Nephron (organoid): Measurements from ENCODE around the gene CABCOCO1.

Experiments
- H3K27ac Mint-ChIP-seq, 3 experiments: 2 replicates each; pipeline ENCODE4 v1.8.0; 2020; ENCODE audit warnings: mixed read lengths in 3 of 3, mild to moderate bottlenecking in 2 of 3, moderate library complexity in 1 of 3
- H3K27me3 Mint-ChIP-seq: 2 replicates; pipeline ENCODE4 v1.8.0; 2021; ENCODE audit warnings: low read depth, mild to moderate bottlenecking, moderate library complexity, mixed read lengths
- H3K36me3 Mint-ChIP-seq: 2 replicates; pipeline ENCODE4 v1.8.0; 2020; ENCODE audit warnings: low read depth, mixed read lengths
- H3K4me1 Mint-ChIP-seq: 2 replicates; pipeline ENCODE4 v1.8.0; 2020; ENCODE audit warnings: mixed read lengths
- H3K4me3 Mint-ChIP-seq, 3 experiments: 2 replicates each; pipeline ENCODE4 v1.8.0; 2020; ENCODE audit warnings: mild to moderate bottlenecking in 3 of 3, mixed read lengths in 3 of 3, moderate library complexity in 2 of 3
- H3K9me3 Mint-ChIP-seq: 2 replicates; pipeline ENCODE4 v1.8.0; 2020; ENCODE audit warnings: mixed read lengths
- TF ChIP-seq, protein P1 (sequence below), 3 experiments: fragments of 200-600 bp; sonication (generic); IDR thresholded peaks; one replicate each; pipeline ENCODE4 v1.5.0; 2021; ENCODE audit warnings: antibody characterized with exemption in 3 of 3; ENCODE audit not compliant: unreplicated experiment in 3 of 3

The CABCOCO1 gene

GRCh38 chr10:61763778-61764177, 101.0 kb downstream of the CABCOCO1 start:
- Mint-ChIP-seq H3K27ac (no peak overlapping the region), H3K4me3 (no peak overlapping the region), H3K36me3 (no peaks in the 10 kb centered on the region), H3K27me3 (no peaks in the 10 kb centered on the region), H3K4me1 (peaks cover 24% of the 10 kb centered on the region), H3K9me3 (no peaks in the 10 kb centered on the region)
- TF ChIP-seq, protein P1, sequence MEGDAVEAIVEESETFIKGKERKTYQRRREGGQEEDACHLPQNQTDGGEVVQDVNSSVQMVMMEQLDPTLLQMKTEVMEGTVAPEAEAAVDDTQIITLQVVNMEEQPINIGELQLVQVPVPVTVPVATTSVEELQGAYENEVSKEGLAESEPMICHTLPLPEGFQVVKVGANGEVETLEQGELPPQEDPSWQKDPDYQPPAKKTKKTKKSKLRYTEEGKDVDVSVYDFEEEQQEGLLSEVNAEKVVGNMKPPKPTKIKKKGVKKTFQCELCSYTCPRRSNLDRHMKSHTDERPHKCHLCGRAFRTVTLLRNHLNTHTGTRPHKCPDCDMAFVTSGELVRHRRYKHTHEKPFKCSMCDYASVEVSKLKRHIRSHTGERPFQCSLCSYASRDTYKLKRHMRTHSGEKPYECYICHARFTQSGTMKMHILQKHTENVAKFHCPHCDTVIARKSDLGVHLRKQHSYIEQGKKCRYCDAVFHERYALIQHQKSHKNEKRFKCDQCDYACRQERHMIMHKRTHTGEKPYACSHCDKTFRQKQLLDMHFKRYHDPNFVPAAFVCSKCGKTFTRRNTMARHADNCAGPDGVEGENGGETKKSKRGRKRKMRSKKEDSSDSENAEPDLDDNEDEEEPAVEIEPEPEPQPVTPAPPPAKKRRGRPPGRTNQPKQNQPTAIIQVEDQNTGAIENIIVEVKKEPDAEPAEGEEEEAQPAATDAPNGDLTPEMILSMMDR (IDR thresholded peaks at IDR 0.05; ENCODE audit: unreplicated experiment in 3 of 3), result no peak

DNA sequence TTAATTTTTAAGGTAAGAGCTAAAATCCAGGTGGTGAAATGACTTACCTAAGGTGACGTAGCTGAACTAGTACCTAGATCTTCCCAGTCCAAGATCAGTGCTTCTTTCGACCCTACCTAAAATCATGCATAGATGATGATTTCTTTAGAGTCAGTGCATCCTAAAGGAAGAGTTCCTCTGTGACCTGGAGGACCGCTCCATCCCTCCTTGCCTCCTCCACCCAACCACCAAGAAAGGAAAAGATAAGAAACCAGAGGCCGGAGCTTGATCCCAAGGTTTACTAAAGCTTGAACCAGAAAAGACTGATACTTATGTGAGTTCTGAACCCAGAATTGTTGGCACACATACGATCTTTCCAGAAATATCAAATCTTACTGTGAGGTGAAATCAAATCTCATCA, 101.8 kb downstream of the CABCOCO1 start:
- TF ChIP-seq, protein P1 (IDR thresholded peaks at IDR 0.05; ENCODE audit: unreplicated experiment in 3 of 3), result no peak
- no peaks in the 10 kb centered on the region for H3K27me3 Mint-ChIP-seq
- H3K27ac Mint-ChIP-seq, result no peak overlapping the region
- H3K9me3 Mint-ChIP-seq, result no peaks in the 10 kb centered on the region
- H3K4me3 Mint-ChIP-seq, result no peak overlapping the region
- H3K4me1 Mint-ChIP-seq, result peaks cover 24% of the 10 kb centered on the region
- no peaks in the 10 kb centered on the region for H3K36me3 Mint-ChIP-seq

DNA sequence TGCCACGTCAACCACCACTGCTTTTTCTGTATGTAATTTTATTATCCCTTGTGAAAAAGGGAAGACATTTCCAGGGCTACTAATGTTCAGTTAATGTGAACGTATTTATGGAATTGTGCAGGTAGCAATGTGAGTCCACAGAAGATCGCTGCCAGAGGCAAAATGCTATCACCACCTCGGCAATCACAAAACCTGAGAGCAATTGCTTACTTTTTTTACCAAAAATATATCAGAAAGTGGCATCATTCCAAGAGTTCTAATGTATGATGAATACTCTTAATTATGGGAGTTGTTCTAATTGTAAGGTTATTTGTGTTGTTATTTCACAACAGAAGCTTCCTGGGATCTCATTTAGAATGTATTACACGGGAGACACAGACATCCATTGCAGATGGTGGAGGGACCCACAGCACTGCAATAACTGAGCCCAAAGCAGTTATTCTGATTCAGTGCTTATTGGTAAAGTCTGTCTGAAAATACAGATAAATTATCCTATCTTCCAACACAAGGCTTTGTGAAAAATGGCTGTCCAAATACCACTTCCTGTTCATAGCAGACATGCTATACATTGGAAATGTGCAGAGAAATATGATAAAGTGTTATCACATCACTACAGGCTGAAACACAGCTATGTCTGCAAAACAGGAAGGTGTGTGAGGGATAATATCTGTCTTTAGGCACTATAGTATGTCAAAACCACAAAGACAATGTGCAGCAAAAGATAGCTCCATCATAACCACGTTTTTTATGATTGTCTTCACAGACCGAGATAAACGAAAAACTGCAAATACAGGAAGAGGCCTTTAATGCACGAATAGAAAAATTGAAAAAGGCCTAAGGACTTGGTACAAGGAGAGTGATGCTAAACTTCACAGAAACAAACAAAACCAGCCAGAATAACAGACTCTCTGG, 102.7 kb downstream of the CABCOCO1 start:
- Mint-ChIP-seq H3K27ac (peak overlapping the region in 1 of 3 experiments; percentile 19), H3K27me3 (no peaks in the 10 kb centered on the region), H3K9me3 (no peaks in the 10 kb centered on the region), H3K4me1 (peaks cover 28% of the 10 kb centered on the region), H3K36me3 (no peaks in the 10 kb centered on the region), H3K4me3 (no peak overlapping the region)
- TF ChIP-seq, protein P1 (IDR thresholded peaks at IDR 0.05; ENCODE audit: unreplicated experiment in 3 of 3), result no peak

DNA sequence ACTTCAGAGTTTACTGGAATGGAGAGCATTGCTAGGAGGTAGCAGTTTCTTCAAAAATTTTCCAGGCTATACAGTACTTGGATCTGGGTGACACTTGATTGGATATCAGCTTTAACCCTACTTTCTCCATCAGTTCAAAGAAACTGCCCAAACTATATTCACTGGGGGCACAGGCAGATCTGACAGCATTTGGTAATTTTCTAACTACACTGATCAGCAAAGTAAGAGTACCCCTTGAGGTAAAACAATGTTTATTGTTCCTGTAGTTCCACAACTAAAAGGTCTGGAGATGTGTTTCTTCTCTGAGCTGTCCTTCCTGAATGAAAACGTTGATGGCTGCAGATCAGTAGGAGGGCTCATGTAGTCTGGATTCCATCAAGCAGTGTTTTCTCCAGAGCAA, 104.2 kb downstream of the CABCOCO1 start:
- no peaks in the 10 kb centered on the region for H3K9me3 Mint-ChIP-seq

GRCh38 chr10:61774031-61774430, 111.3 kb downstream of the CABCOCO1 start:
- Mint-ChIP-seq H3K9me3 (no peaks in the 10 kb centered on the region), H3K4me3 (no peak overlapping the region), H3K27ac (no peak overlapping the region), H3K4me1 (peaks cover 5% of the 10 kb centered on the region), H3K36me3 (no peaks in the 10 kb centered on the region), H3K27me3 (no peaks in the 10 kb centered on the region)
- TF ChIP-seq, protein P1 (IDR thresholded peaks at IDR 0.05; ENCODE audit: unreplicated experiment in 3 of 3), result no peak

More for the DNA sequence above, 104.2 kb downstream of the CABCOCO1 start:
- Mint-ChIP-seq H3K4me3 (no peak overlapping the region), H3K27me3 (no peaks in the 10 kb centered on the region), H3K36me3 (no peaks in the 10 kb centered on the region), H3K27ac (no peak overlapping the region), H3K4me1 (peaks cover 19% of the 10 kb centered on the region)
- TF ChIP-seq, protein P1 (IDR thresholded peaks at IDR 0.05; ENCODE audit: unreplicated experiment in 3 of 3), result no peak

GRCh38 chr10:61775111-61775510, 112.4 kb downstream of the CABCOCO1 start:
- TF ChIP-seq, protein P1 (IDR thresholded peaks at IDR 0.05; ENCODE audit: unreplicated experiment in 3 of 3), result no peak
- Mint-ChIP-seq H3K4me1 (peaks cover 5% of the 10 kb centered on the region), H3K36me3 (no peaks in the 10 kb centered on the region), H3K9me3 (no peaks in the 10 kb centered on the region), H3K27ac (no peak overlapping the region), H3K4me3 (no peak overlapping the region), H3K27me3 (no peaks in the 10 kb centered on the region)
